HG02840 (cell line): ENCODE measurements around the gene PRSS35.
"Not testable (repeated sequence)": the region's sequence is repeated elsewhere in the genome, so short reads cannot be mapped to it uniquely, and the experiment has no call there.

ENCODE experiments used
- ATAC-seq: cut with Tn5 transposase; IDR thresholded peaks from one replicate; pipeline ENCODE4 v1.9.1; 2021; ENCODE audit warnings: mild to moderate bottlenecking, moderate library complexity, moderate number of reproducible peaks; ENCODE audit not compliant: unreplicated experiment, low FRiP score

Gene PRSS35

GRCh38 chr6:83514866-83515466 is 2.6 kb downstream of the PRSS35 start:
- ATAC-seq: no peak

DNA sequence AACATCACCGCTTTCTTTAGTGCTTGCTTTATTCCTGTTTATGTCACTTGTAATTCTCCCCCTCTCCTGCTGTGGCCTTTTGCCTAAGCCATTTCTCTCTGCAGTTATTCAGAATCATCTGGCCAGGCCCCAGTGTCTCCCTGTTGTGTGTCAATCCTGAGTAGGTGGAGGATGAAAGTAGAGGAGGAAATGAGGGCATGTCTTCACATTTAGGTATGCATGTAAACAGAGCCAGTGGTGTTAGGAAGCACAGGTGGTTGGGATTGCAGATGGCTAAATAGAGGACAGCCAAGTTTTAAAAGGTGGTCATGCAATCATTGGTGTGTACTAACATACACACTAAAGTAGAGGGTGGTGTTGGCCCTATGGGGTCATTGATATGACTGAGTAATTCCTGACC is 5.2 kb downstream of the PRSS35 start:
- ATAC-seq: no peak

DNA sequence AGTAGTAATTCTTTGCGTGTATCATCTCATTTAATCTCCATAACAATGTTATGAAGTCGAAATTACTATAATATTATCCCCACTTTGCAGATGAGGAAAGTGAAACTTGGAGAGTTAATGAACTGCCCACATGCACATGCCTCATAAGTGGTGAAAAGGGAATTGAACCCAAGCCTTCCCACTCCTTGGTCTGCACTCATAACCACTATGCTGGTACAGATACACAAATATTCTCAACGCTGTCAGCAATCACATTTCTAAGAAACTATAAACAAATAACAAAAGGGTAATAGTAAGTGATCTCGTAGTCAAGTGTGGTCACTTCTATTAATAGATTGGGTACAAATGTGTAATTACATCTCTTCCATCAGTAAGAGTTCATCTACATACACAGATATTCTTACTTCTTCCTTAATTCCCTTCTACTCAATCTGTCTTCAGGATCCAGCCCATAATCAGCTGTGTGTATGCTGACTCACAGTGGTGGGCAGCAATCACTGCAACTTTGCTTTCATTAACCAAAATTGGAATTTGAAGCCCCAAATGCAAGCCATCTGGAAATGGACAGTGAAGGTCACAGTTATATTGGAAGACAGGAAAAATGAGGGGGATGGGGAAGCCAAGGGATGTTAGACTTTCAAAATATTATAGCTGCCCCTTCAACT is 6.6 kb downstream of the PRSS35 start:
- no peak for ATAC-seq

DNA sequence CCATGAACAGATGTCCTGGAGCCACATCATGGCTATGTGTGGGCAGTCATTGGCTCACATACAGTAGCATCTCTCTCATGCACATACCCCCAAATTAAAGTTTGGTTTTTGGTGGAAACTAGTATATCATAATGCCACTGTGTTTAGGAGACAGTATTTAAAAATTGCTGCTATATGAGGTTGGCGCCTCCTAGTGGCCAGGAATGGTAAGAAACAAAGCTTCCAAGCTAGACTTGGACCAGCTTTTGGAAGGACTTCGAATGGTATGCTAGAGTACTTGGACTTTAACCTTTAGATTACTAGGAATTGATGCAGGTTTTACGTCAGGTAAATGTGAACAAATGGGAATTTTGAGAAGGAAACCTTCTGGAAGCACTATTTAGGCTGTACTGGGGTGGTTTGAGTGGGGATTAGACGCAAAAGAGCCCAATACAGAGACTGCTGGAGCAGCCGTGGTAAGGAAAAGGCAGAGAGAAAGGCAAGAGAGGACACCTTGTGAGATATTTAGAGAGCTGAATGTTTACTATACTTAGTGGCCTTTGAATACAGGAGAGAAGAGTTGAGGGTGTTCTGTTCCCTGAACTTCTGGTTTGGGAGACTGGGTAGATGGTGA is 23.8 kb downstream of the PRSS35 start:
- peak; percentile 58 for ATAC-seq

- ATAC-seq: no peak
These were observed 24.6 kb downstream of the PRSS35 start for GRCh38 chr6:83536647-83537589.

- no peak for ATAC-seq
These were observed 27.3 kb downstream of the PRSS35 start for GRCh38 chr6:83539678-83540077.

DNA sequence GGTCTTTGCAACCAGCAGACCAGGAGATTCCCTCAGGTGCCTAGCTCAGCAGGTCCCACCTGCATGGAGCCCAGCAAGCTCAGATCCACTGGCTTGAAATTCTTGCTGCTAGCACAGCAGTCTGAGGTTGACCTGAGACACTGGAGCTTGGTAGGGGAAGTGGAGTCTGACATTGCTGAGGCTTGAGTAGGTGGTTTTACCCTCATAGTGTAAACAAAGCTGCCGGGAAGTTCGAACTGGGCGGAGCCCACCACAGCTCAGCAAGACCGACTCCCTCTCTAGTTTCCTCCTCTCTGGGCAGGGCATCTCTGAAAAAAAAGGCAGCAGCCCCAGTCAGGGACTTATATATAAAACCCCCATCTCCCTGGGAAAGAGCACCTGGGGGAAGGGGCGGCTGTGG is 34.3 kb downstream of the PRSS35 start:
- no peak for ATAC-seq

DNA sequence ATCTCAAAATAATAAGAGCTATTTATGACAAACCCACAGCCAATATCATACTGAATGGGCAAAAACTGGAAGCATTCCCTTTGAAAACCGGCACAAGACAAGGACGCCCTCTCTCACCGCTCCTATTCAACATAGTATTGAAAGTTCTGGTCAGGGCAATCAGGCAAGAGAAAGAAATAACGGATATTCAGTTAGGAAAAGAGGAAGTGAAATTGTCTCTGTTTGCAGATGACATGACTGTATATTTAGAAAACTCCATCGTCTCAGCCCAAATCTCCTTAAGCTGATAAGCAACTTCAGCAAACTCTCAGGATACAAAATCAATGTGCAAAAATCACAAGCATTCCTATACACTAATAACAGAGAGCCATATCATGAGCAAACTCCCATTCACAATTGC is 38.1 kb downstream of the PRSS35 start:
- not testable (repeated sequence) for ATAC-seq

DNA sequence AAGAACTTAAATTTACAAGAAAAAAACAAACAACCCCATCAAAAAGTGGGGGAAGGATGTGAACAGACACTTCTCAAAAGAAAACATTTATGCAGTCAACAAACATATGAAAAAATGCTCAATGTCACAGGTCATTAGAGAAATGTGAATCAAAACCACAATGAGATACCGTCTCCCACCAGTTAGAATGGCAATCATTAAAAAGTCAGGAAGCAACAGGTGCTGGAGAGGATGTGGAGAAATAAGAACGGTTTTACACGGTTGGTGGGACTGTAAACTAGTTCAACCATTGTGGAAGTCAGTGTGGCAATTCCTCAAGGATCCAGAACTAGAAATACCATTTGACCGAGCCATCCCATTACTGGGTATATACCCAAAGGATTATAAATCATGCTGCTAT is 39.4 kb downstream of the PRSS35 start:
- not testable (repeated sequence) for ATAC-seq

GRCh38 chr6:83556871-83557270 is 44.5 kb downstream of the PRSS35 start:
- no peak for ATAC-seq

GRCh38 chr6:83558975-83559374 is 46.6 kb downstream of the PRSS35 start:
- no peak for ATAC-seq

- not testable (repeated sequence) for ATAC-seq
These were observed 59.4 kb downstream of the PRSS35 start for GRCh38 chr6:83571663-83572185.

- no peak for ATAC-seq
These were observed 62.4 kb downstream of the PRSS35 start for GRCh38 chr6:83574783-83575182.
